ENCODE data around the gene C22orf42. TPM values are rescaled to one million over a fixed set of nuclear protein-coding genes. Genes with fewer than 3 reads are reported as not detected.
"Not testable (repeated sequence)": the region's sequence is repeated elsewhere in the genome, so short reads cannot be mapped to it uniquely, and the experiment has no call there.

The C22orf42 gene
- total RNA-seq, 2 donors from 2014 or later, result not detected

GRCh38 chr22:32142600-32142999 lies 16.5 kb downstream of the C22orf42 start:
- DNase-seq (no peak), ATAC-seq (no peak)
- intact Hi-C loops (cut with DNase I, micrococcal nuclease), result no loop called here

- DNase-seq; intact Hi-C loops (cut with DNase I, micrococcal nuclease): not testable (repeated sequence)
- ATAC-seq, result peak; percentile 55
Observed at GRCh38 chr22:32140688-32141087, 18.4 kb downstream of the C22orf42 start.

- intact Hi-C loops (cut with DNase I, micrococcal nuclease); ATAC-seq; DNase-seq: not testable (repeated sequence)
Observed at GRCh38 chr22:32138576-32138975, 20.5 kb downstream of the C22orf42 start.

GRCh38 chr22:32137731-32138324 lies 21.3 kb downstream of the C22orf42 start:
- intact Hi-C loops (cut with DNase I, micrococcal nuclease), result not testable (repeated sequence)
- ATAC-seq (peak; percentile 42), DNase-seq (peak in 1 of 2 donors; percentile 28)

- DNase-seq; intact Hi-C loops (cut with DNase I, micrococcal nuclease); ATAC-seq: not testable (repeated sequence)
Observed at GRCh38 chr22:32136881-32137280, 22.2 kb downstream of the C22orf42 start.

- intact Hi-C loops (cut with DNase I, micrococcal nuclease), result not testable (repeated sequence)
- DNase-seq (peak in 1 of 2 donors; percentile 68), ATAC-seq (peak; percentile 84)
Observed at GRCh38 chr22:32135958-32136357, 23.1 kb downstream of the C22orf42 start.

GRCh38 chr22:32134796-32135195 lies 24.3 kb downstream of the C22orf42 start:
- intact Hi-C loops (cut with DNase I, micrococcal nuclease); ATAC-seq; DNase-seq: not testable (repeated sequence)

- ATAC-seq (no peak), DNase-seq (no peak)
- intact Hi-C loops (cut with DNase I, micrococcal nuclease), result no loop called here
Observed at GRCh38 chr22:32132783-32133182, 26.3 kb downstream of the C22orf42 start.

GRCh38 chr22:32132126-32132525 lies 27.0 kb downstream of the C22orf42 start:
- DNase-seq, result no peak
- ATAC-seq, result no peak
- intact Hi-C loops (cut with DNase I, micrococcal nuclease), result no loop called here

GRCh38 chr22:32130464-32130863 lies 28.6 kb downstream of the C22orf42 start:
- ATAC-seq, result no peak
- DNase-seq, result no peak

GRCh38 chr22:32127904-32128303 lies 31.2 kb downstream of the C22orf42 start:
- DNase-seq (no peak), ATAC-seq (no peak)
- intact Hi-C loops (cut with DNase I, micrococcal nuclease), result no loop called here

More at GRCh38 chr22:32130464-32130863, 28.6 kb downstream of the C22orf42 start:
- intact Hi-C loops (cut with DNase I, micrococcal nuclease), result no loop called here

- ATAC-seq, result peak; percentile 56
- intact Hi-C loops (cut with DNase I, micrococcal nuclease), result no loop called here
- no peak for DNase-seq
Observed at GRCh38 chr22:32123657-32124056, 35.4 kb downstream of the C22orf42 start.

GRCh38 chr22:32122899-32123298 lies 36.2 kb downstream of the C22orf42 start:
- ATAC-seq, result no peak
- intact Hi-C loops (cut with DNase I, micrococcal nuclease), result no loop called here
- DNase-seq, result no peak

GRCh38 chr22:32120603-32121002 lies 38.5 kb downstream of the C22orf42 start:
- ATAC-seq (no peak), DNase-seq (no peak)
- intact Hi-C loops (cut with DNase I, micrococcal nuclease), result no loop called here

GRCh38 chr22:32119568-32120235 lies 39.4 kb downstream of the C22orf42 start:
- peak; percentile 30 for ATAC-seq
- intact Hi-C loops (cut with DNase I, micrococcal nuclease), result no loop called here
- no peak for DNase-seq

GRCh38 chr22:32112380-32112779 lies 46.7 kb downstream of the C22orf42 start:
- ATAC-seq (peak; percentile 69), DNase-seq (no peak)
- intact Hi-C loops (cut with DNase I, micrococcal nuclease), result no loop called here

- ATAC-seq (no peak), DNase-seq (no peak)
- intact Hi-C loops (cut with DNase I, micrococcal nuclease), result no loop called here
Observed at GRCh38 chr22:32106930-32107329, 52.2 kb downstream of the C22orf42 start.

GRCh38 chr22:32103658-32104315 lies 55.3 kb downstream of the C22orf42 start:
- intact Hi-C loops (cut with DNase I, micrococcal nuclease), result no loop called here
- DNase-seq (no peak), ATAC-seq (no peak)

GRCh38 chr22:32100711-32101110 lies 58.4 kb downstream of the C22orf42 start:
- intact Hi-C loops (cut with DNase I, micrococcal nuclease), result no loop called here
- DNase-seq (no peak), ATAC-seq (no peak)
